PC-3 (cell line): ENCODE results near the gene HNRNPL.

Source experiments
- EZH2phosphoT487 ChIP-seq: fragments of 300-600 bp; sonication (generic); IDR thresholded peaks from 2 replicates; pipeline ENCODE4 v1.6.1; 2018; ENCODE audit warnings: mild to moderate bottlenecking, antibody characterized with exemption, low read length, borderline replicate concordance
- TF ChIP-seq, protein P1 (sequence below): fragments of 300-600 bp; sonication (generic); conservative IDR thresholded peaks from 2 replicates; pipeline ENCODE4 v1.5.1; 2017; ENCODE audit warnings: antibody characterized with exemption, low read depth, mild to moderate bottlenecking, low read length

DNA sequence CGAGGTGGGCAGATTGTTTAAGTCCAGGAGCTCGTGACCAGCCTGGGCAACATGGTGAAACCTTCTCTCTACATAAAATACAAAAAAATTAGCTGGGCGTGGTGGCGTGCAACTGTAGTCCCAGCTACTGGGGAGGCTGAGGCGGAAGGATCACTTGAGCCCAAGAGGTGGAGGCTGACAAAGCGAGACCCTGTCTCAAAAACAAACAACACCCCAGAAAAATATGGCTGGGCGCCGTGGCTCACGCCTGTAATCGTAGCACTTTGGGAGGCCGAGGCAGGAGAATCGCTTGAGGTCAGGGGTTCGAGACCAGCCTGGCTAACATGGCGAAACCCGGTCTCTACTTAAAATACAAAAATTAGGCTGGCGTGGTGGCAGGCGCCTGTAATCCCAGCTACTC lies 3.4 kb upstream of the HNRNPL start:
- TF ChIP-seq, protein P1, sequence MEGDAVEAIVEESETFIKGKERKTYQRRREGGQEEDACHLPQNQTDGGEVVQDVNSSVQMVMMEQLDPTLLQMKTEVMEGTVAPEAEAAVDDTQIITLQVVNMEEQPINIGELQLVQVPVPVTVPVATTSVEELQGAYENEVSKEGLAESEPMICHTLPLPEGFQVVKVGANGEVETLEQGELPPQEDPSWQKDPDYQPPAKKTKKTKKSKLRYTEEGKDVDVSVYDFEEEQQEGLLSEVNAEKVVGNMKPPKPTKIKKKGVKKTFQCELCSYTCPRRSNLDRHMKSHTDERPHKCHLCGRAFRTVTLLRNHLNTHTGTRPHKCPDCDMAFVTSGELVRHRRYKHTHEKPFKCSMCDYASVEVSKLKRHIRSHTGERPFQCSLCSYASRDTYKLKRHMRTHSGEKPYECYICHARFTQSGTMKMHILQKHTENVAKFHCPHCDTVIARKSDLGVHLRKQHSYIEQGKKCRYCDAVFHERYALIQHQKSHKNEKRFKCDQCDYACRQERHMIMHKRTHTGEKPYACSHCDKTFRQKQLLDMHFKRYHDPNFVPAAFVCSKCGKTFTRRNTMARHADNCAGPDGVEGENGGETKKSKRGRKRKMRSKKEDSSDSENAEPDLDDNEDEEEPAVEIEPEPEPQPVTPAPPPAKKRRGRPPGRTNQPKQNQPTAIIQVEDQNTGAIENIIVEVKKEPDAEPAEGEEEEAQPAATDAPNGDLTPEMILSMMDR = no peak
- no peak for TF ChIP-seq EZH2phosphoT487
